ENCODE data around the gene RNF8. TPM values are rescaled to one million over a fixed set of nuclear protein-coding genes. Genes with fewer than 3 reads are reported as not detected.

The RNF8 gene
- total and polyA plus RNA-seq, 10 of the 15 experiments (the other 5 are each of a cell fraction or from before 2014, with no cell fraction given) = 7.8 to 30.2 (median 23.3) TPM

DNA sequence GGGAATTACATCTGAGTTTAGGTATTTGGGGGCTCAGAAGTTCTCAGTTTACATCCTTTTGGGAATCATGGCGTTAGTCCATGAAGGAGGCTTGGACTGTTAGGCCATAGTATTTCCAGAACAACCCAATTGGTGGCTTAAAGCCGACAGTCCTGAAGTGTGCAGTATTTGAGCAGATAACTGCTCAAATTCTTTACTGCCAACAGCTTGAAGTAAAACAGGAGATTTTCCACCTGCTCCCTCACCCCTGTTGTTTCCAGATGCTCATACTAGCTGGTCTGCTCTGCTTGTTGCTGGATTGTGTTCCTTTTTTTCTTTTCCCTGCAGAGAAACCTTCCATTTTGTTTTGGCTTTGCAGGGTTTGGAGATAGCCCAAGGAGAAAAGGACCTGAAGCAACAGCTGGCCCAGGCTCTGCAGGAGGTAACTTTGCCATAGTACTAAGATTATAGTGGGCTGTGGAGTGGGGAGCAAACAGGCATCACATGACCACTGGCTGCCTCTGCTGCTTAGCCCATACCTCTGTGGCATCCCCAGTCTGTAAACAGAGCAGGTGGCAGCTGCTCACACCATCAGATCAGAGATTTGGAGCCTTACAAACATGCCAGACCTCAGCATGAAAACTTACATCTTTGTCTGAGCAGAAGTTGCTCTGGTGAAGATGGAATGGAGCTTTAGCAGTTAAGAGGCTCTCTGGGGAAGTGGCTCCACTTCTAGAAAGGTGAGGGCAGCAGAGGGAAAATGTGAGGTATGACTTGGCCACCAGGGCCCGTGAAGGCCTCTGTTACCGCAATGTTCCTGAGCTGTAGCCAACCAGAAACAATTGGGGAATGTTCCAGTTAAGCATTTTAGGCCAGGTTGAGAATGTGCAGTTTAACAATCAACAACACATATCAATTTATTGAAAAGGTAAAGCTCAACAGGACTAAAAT is 17.6 kb downstream of the RNF8 start:
- Histone ChIP-seq H4K20me1 (ENCODE audit: control insufficient read depth, insufficient read depth) (peaks cover 3% of the 10 kb centered on the region; the same call in 1 of the 2 replicates), H3K4me1 (ENCODE audit: control insufficient read depth, insufficient read depth, low read length) (peaks cover 14% of the 10 kb centered on the region), H3K9me3 (replicated peaks; ENCODE audit: control insufficient read depth, insufficient read depth, low read length) (no peaks in the 10 kb centered on the region), H3K36me3 (ENCODE audit: control insufficient read depth in 2 of 2, insufficient read depth in 2 of 2, low read length in 1 of 2) (peaks cover 7 to 39% of the 10 kb centered on the region in 2 experiments), H3K4me2 (ENCODE audit: control insufficient read depth, insufficient read depth) (no peak overlapping the region), H2AFZ (ENCODE audit: control insufficient read depth, low read depth, low read length) (no peak overlapping the region), H3K27me3 (replicated peaks in 1 of 2; ENCODE audit: control insufficient read depth in 2 of 2, insufficient read depth in 2 of 2, low read length in 1 of 2) (no peaks in the 10 kb centered on the region), H3K4me3 (no peak overlapping the region), H3K9ac (ENCODE audit: control insufficient read depth, insufficient read depth, low read length) (no peak overlapping the region), H3K27ac (ENCODE audit: control insufficient read depth, insufficient read depth) (no peak overlapping the region), H3K79me2 (ENCODE audit: control insufficient read depth, insufficient read depth, low read length) (no peaks in the 10 kb centered on the region)
- in situ Hi-C loops (cut with MboI) (no loop called here), intact Hi-C loops (cut with micrococcal nuclease; ENCODE audit: unreplicated experiment) (no loop called here)
- FAIRE-seq (no peak), ATAC-seq (no peak), DNase-seq (ENCODE audit: low read depth, low spot score) (no peak)
- POLR2A ChIA-PET = interaction anchor here (1.1 to 1.4 kb wide), 3 partner anchors 9 to 96 kb away, joined by 3 read pairs; no protein-coding TSS in a partner anchor
- 100% methylated on average over 4 of the region's 4 CpGs for WGBS (ENCODE audit: insufficient coverage, insufficient replicate concordance, low lambda C conversion rate, missing lambda C conversion rate)
- CTCF ChIA-PET = interaction anchor here (0.7 to 1.3 kb wide), 5 partner anchors 9 to 96 kb away, joined by 3 to 6 read pairs (median 3); no protein-coding TSS in a partner anchor
- no peak for TF ChIP-seq RAD51 (IDR thresholded peaks at IDR 0.05)
- TF ChIP-seq, protein P1, sequence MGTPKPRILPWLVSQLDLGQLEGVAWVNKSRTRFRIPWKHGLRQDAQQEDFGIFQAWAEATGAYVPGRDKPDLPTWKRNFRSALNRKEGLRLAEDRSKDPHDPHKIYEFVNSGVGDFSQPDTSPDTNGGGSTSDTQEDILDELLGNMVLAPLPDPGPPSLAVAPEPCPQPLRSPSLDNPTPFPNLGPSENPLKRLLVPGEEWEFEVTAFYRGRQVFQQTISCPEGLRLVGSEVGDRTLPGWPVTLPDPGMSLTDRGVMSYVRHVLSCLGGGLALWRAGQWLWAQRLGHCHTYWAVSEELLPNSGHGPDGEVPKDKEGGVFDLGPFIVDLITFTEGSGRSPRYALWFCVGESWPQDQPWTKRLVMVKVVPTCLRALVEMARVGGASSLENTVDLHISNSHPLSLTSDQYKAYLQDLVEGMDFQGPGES (IDR thresholded peaks at IDR 0.05) = no peak
- TF ChIP-seq, protein P2, sequence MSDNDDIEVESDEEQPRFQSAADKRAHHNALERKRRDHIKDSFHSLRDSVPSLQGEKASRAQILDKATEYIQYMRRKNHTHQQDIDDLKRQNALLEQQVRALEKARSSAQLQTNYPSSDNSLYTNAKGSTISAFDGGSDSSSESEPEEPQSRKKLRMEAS (IDR thresholded peaks at IDR 0.05; ENCODE audit: low read depth, low read length) = no peak
- TF ChIP-seq, protein P3, sequence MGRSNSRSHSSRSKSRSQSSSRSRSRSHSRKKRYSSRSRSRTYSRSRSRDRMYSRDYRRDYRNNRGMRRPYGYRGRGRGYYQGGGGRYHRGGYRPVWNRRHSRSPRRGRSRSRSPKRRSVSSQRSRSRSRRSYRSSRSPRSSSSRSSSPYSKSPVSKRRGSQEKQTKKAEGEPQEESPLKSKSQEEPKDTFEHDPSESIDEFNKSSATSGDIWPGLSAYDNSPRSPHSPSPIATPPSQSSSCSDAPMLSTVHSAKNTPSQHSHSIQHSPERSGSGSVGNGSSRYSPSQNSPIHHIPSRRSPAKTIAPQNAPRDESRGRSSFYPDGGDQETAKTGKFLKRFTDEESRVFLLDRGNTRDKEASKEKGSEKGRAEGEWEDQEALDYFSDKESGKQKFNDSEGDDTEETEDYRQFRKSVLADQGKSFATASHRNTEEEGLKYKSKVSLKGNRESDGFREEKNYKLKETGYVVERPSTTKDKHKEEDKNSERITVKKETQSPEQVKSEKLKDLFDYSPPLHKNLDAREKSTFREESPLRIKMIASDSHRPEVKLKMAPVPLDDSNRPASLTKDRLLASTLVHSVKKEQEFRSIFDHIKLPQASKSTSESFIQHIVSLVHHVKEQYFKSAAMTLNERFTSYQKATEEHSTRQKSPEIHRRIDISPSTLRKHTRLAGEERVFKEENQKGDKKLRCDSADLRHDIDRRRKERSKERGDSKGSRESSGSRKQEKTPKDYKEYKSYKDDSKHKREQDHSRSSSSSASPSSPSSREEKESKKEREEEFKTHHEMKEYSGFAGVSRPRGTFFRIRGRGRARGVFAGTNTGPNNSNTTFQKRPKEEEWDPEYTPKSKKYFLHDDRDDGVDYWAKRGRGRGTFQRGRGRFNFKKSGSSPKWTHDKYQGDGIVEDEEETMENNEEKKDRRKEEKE (IDR thresholded peaks at IDR 0.05) = no peak
- no peak for TF ChIP-seq JUNB (IDR thresholded peaks at IDR 0.05)
- no peak for TF ChIP-seq FOXK2 (IDR thresholded peaks at IDR 0.05)
- no peak for TF ChIP-seq IRF5 (IDR thresholded peaks at IDR 0.05; ENCODE audit: borderline replicate concordance)
- no peak for TF ChIP-seq CHD2 (IDR thresholded peaks at IDR 0.05; ENCODE audit: borderline replicate concordance, low read depth, low read length)
- TF ChIP-seq ZBED1 (IDR thresholded peaks at IDR 0.05; ENCODE audit: borderline replicate concordance) = no peak
- TF ChIP-seq RUNX3 (IDR thresholded peaks at IDR 0.05; ENCODE audit: low read length) = no peak
- no peak for TF ChIP-seq DPF2 (IDR thresholded peaks at IDR 0.05)
- no peak for TF ChIP-seq ZNF217 (IDR thresholded peaks at IDR 0.05)
- no peak for TF ChIP-seq YY1 (IDR thresholded peaks at IDR 0.05; ENCODE audit: low read depth, low read length)
- TF ChIP-seq EGR1 (IDR thresholded peaks at IDR 0.05; ENCODE audit: borderline replicate concordance in 1 of 2, low read depth in 2 of 2, low read length in 2 of 2) = no peak
- TF ChIP-seq NR2F1 (conservative IDR thresholded peaks at IDR 0.05) = no peak
- no TSS peak for BruUV-seq (replicated peaks)
- RAD21 ChIA-PET (ENCODE audit: unreplicated experiment) = no interaction called here
- SMC1A ChIA-PET (ENCODE audit: uncharacterized antibody, unreplicated experiment) = interaction anchor here (1.2 to 1.4 kb wide), 2 partner anchors 9 to 65 kb away, joined by 3 to 5 read pairs; no protein-coding TSS in a partner anchor

Measured in GM12878 (cell line).